Caco-2 (cell line): Measurements from ENCODE around the gene ZSCAN5B. TPM values are rescaled to one million over a fixed set of nuclear protein-coding genes. Genes with fewer than 3 reads are reported as not detected.

Source experiments
- BruUV-seq: library from RNA; stranded (reverse); fragments of 400-500 nt; replicated peaks from 2 replicates; lab custom pipeline; 2021; lab: Mats Ljungman, UMichigan
- CTCF ChIA-PET: fragments of 300-600 bp; sonication (Branson Sonifier 250); formaldehyde crosslinking; loops from one replicate; lab custom pipeline; 2022; ENCODE audit warnings: antibody characterized with exemption; lab: Charles Lee
- POLR2A ChIA-PET: fragments of 300-600 bp; sonication (Branson Sonifier 250); formaldehyde crosslinking; loops from one replicate; lab custom pipeline; 2022; ENCODE audit warnings: antibody characterized with exemption; lab: Charles Lee
- DNase-seq, 2 experiments: peaks; one replicate each; pipeline versions ENCODE4 v3.0.0 to v3.0.0-alpha.2; 2020 to 2022
- H3K27me3 ChIP-seq: replicated peaks from 2 replicates; pipeline ENCODE4 v1.6.0; 2011; ENCODE audit warnings: low read length; ENCODE audit not compliant: control insufficient read depth, insufficient read depth
- H3K36me3 ChIP-seq: 2 replicates; pipeline ENCODE4 v1.5.1; 2011; ENCODE audit warnings: low read length; ENCODE audit not compliant: control insufficient read depth, insufficient read depth
- H3K4me1 ChIP-seq: fragments of 250-450 bp; sonication (Bioruptor Pico); 2 replicates; pipeline ENCODE4 v1.5.1; 2020; ENCODE audit warnings: mild to moderate bottlenecking
- H3K4me3 ChIP-seq: 2 replicates; pipeline ENCODE4 v1.5.1; 2011; ENCODE audit warnings: low read depth, mild to moderate bottlenecking, control low read depth, low read length
- H3K9me3 ChIP-seq: fragments of 250-450 bp; sonication (Bioruptor Pico); 2 replicates; pipeline ENCODE4 v1.5.1; 2020; ENCODE audit warnings: mild to moderate bottlenecking, moderate library complexity
- H3K27ac Mint-ChIP-seq: one replicate; pipeline ENCODE4 v1.8.0; 2022; ENCODE audit warnings: mixed read lengths; ENCODE audit not compliant: unreplicated experiment
- H3K27me3 Mint-ChIP-seq: one replicate; pipeline ENCODE4 v1.8.0; 2022; ENCODE audit warnings: mixed read lengths; ENCODE audit not compliant: insufficient read depth, unreplicated experiment
- H3K36me3 Mint-ChIP-seq: one replicate; pipeline ENCODE4 v1.8.0; 2022; ENCODE audit warnings: mild to moderate bottlenecking, mixed read lengths; ENCODE audit not compliant: insufficient read depth, unreplicated experiment
- H3K4me1 Mint-ChIP-seq: one replicate; pipeline ENCODE4 v1.8.0; 2022; ENCODE audit warnings: low read depth, mixed read lengths; ENCODE audit not compliant: unreplicated experiment
- H3K4me3 Mint-ChIP-seq: one replicate; pipeline ENCODE4 v1.8.0; 2022; ENCODE audit warnings: mild to moderate bottlenecking, moderate library complexity, mixed read lengths; ENCODE audit not compliant: unreplicated experiment
- H3K9me3 Mint-ChIP-seq: one replicate; pipeline ENCODE4 v1.8.0; 2022; ENCODE audit warnings: mixed read lengths; ENCODE audit not compliant: unreplicated experiment
- intact Hi-C: fragments of 100-400 bp; cut with micrococcal nuclease; formaldehyde crosslinking; loops from one replicate; pipeline ENCODE4 v1.10.0; 2022; ENCODE audit not compliant: unreplicated experiment
- total RNA-seq: library from RNA; stranded (reverse); gene quantifications from 2 replicates; pipeline ENCODE4 v1.2.3, GENCODE V29; 2022
- TF ChIP-seq, protein P1 (sequence below), 2 experiments: fragments of 200-600 bp in 1 of 2; IDR thresholded peaks; 1 replicate in 1 of 2; 2 replicates in 1 of 2; pipeline versions ENCODE4 v1.5.1 to v1.8.0; 2011 to 2022; ENCODE audit warnings: antibody characterized with exemption in 1 of 2, control low read depth in 1 of 2, inconsistent platforms in 1 of 2, low read depth in 1 of 2, low read length in 1 of 2, mild to moderate bottlenecking in 1 of 2, moderate library complexity in 1 of 2; ENCODE audit not compliant: insufficient read depth in 1 of 2, severe bottlenecking in 1 of 2, unreplicated experiment in 1 of 2

Gene ZSCAN5B
- total RNA-seq, 1 experiment from 2014 or later, result not detected

DNA sequence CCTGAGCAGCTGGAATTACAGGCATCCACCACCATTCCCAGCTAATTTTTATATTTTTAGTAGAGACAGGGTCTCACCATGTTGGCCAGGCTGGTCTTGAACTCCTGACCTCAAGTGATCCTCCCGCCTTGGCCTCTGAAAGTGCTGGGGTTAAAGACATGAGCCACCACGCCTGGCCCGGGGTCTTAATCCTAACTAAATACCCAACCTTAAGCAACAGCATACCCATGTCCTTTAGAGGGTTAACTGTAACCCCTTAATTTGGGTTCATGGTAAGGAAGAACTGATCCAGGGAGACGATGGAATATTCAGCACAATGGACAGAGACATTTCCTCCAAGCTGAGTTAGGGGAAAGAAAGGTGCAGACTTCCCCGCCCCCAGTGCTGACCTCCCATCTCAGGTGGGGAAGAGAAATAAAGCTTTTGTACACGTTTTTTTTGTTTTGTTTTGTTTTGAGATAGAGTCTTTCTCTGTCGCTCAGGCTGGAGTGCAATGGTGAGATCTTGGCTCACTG lies 30.5 kb downstream of the ZSCAN5B start:
- intact Hi-C loops, result no loop called here
- Mint-ChIP-seq H3K27ac (no peak overlapping the region), H3K4me3 (no peak overlapping the region), H3K36me3 (peaks cover 8% of the 10 kb centered on the region), H3K27me3 (peaks cover 3% of the 10 kb centered on the region), H3K9me3 (no peaks in the 10 kb centered on the region), H3K4me1 (no peaks in the 10 kb centered on the region)
- Histone ChIP-seq H3K4me1 (no peaks in the 10 kb centered on the region), H3K4me3 (no peak overlapping the region), H3K9me3 (no peaks in the 10 kb centered on the region), H3K36me3 (no peaks in the 10 kb centered on the region), H3K27me3 (no peaks in the 10 kb centered on the region)
- CTCF ChIA-PET, result no interaction called here
- POLR2A ChIA-PET, result interaction anchor here (0.6 kb wide), 1 partner anchor 759 kb away, joined by 3 read pairs; no protein-coding TSS in a partner anchor
- BruUV-seq, result no TSS peak
- TF ChIP-seq, protein P1, sequence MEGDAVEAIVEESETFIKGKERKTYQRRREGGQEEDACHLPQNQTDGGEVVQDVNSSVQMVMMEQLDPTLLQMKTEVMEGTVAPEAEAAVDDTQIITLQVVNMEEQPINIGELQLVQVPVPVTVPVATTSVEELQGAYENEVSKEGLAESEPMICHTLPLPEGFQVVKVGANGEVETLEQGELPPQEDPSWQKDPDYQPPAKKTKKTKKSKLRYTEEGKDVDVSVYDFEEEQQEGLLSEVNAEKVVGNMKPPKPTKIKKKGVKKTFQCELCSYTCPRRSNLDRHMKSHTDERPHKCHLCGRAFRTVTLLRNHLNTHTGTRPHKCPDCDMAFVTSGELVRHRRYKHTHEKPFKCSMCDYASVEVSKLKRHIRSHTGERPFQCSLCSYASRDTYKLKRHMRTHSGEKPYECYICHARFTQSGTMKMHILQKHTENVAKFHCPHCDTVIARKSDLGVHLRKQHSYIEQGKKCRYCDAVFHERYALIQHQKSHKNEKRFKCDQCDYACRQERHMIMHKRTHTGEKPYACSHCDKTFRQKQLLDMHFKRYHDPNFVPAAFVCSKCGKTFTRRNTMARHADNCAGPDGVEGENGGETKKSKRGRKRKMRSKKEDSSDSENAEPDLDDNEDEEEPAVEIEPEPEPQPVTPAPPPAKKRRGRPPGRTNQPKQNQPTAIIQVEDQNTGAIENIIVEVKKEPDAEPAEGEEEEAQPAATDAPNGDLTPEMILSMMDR (IDR thresholded peaks at IDR 0.05; ENCODE audit: insufficient read depth in 1 of 2, low read depth in 1 of 2, low read length in 1 of 2, severe bottlenecking in 1 of 2, unreplicated experiment in 1 of 2), result no peak
- DNase-seq, result peak in 1 of 2 experiments; percentile 35

DNA sequence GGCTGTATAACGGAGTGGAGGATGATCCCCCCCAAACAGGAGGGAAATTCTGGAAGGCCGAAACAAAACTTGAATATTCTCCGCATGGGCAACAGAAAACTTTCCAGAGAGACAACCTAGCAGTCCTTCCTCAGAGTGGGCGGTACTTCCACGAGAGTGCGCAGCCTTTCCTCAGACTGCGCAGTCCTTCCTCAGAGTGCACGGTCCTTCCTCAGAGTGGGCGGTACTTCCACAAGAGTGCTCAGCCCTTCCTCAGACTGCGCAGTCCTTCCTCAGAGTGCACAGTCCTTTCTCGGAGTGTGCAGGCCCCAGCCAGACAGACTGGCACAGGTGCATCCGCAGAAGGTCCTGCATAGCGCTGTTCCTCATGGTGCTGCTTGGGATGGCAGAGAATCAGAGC lies 34.5 kb downstream of the ZSCAN5B start:
- Histone ChIP-seq H3K36me3 (no peaks in the 10 kb centered on the region; the same call in 1 of the 2 replicates), H3K4me3 (no peak overlapping the region), H3K4me1 (no peaks in the 10 kb centered on the region), H3K27me3 (no peaks in the 10 kb centered on the region), H3K9me3 (no peaks in the 10 kb centered on the region)
- no peak overlapping the region for H3K4me3 Mint-ChIP-seq
- POLR2A ChIA-PET, result no interaction called here
- intact Hi-C loops, result no loop called here
- TF ChIP-seq, protein P1 (IDR thresholded peaks at IDR 0.05; ENCODE audit: insufficient read depth in 1 of 2, low read depth in 1 of 2, low read length in 1 of 2, severe bottlenecking in 1 of 2, unreplicated experiment in 1 of 2), result no peak
- no peaks in the 10 kb centered on the region for H3K9me3 Mint-ChIP-seq
- peaks cover 27% of the 10 kb centered on the region for H3K36me3 Mint-ChIP-seq
- no peak for DNase-seq
- H3K4me1 Mint-ChIP-seq, result no peaks in the 10 kb centered on the region
- BruUV-seq, result no TSS peak
- CTCF ChIA-PET, result no interaction called here
- no peak overlapping the region for H3K27ac Mint-ChIP-seq
- peaks cover under 1% of the 10 kb centered on the region for H3K27me3 Mint-ChIP-seq

DNA sequence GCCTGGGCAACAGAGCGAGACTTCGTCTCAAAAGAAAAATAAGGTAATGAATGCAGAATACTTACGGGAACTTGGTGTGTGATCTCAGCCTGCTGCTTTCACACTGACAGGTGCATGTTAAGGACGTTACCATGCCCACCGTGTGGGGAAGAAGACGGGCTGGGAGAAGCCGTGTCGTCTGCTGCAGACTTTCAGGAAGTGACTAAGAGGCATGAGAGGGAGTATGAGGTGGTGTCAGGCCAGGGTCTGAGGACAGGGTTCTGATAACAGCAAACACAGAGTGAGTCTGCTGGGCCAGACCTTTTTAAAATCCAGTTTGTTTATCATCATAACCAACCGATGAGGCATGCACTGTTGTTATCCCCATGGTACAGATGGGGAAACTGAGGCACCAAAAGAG lies 35.3 kb downstream of the ZSCAN5B start:
- ChIA-PET CTCF (no interaction called here), POLR2A (no interaction called here)
- no peaks in the 10 kb centered on the region; the same call in 1 of the 2 replicates for H3K36me3 ChIP-seq
- TF ChIP-seq, protein P1 (IDR thresholded peaks at IDR 0.05; ENCODE audit: insufficient read depth in 1 of 2, low read depth in 1 of 2, low read length in 1 of 2, severe bottlenecking in 1 of 2, unreplicated experiment in 1 of 2), result no peak
- H3K9me3 ChIP-seq, result no peaks in the 10 kb centered on the region
- DNase-seq, result no peak
- no TSS peak for BruUV-seq
- no peaks in the 10 kb centered on the region for H3K4me1 ChIP-seq
- H3K4me3 ChIP-seq, result no peak overlapping the region
- no peak overlapping the region for H3K27ac Mint-ChIP-seq
- H3K9me3 Mint-ChIP-seq, result no peaks in the 10 kb centered on the region
- H3K36me3 Mint-ChIP-seq, result peaks cover 27% of the 10 kb centered on the region
- no peaks in the 10 kb centered on the region for H3K27me3 ChIP-seq
- H3K4me1 Mint-ChIP-seq, result no peaks in the 10 kb centered on the region
- intact Hi-C loops, result no loop called here
- H3K4me3 Mint-ChIP-seq, result no peak overlapping the region
- no peaks in the 10 kb centered on the region for H3K27me3 Mint-ChIP-seq
